ENCODE measurements around the gene ATP5MC2. TPM values are rescaled to one million over a fixed set of nuclear protein-coding genes. Genes with fewer than 3 reads are reported as not detected.
A peak's percentile ranks its signal among the peaks of the same experiment; 100 is the strongest.

Gene ATP5MC2
- total and polyA plus RNA-seq, 7 experiments from 2014 or later, result 237 to 659 (median 287) TPM

GRCh38 chr12:53625373-53625945 is 50.4 kb downstream of the ATP5MC2 start:
- CTCF ChIA-PET, result no interaction called here

GRCh38 chr12:53624956-53625355 is 50.9 kb downstream of the ATP5MC2 start:
- no peaks in the 10 kb centered on the region for H3K27me3 Mint-ChIP-seq
- Histone ChIP-seq H3K36me3 (ENCODE audit: control insufficient read depth in 2 of 3, insufficient read depth in 3 of 3, low read length in 3 of 3) (no peaks in the 10 kb centered on the region), H3K4me1 (ENCODE audit: control insufficient read depth in 2 of 2, insufficient read depth in 2 of 2, low read length in 2 of 2) (peaks cover 20 to 32% of the 10 kb centered on the region in 2 donors), H3K9me3 (ENCODE audit: control insufficient read depth in 2 of 3, low read length in 3 of 3) (no peaks in the 10 kb centered on the region), H3K27ac (ENCODE audit: low read depth, low read length) (peak overlapping the region; percentile 83), H3K27me3 (ENCODE audit: control insufficient read depth in 2 of 2, insufficient read depth in 2 of 2, low read length in 2 of 2) (no peaks in the 10 kb centered on the region), H3K4me3 (ENCODE audit: low read length) (peak overlapping the region; percentile 92)
- peak overlapping the region; percentile 97 to 100 (median 98) for H3K4me3 Mint-ChIP-seq
- no peaks in the 10 kb centered on the region for H3K9me3 Mint-ChIP-seq
- intact Hi-C loops (cut with micrococcal nuclease), result loop anchor here in 1 of 2 donors (5.0 kb wide), 1 partner anchor 122 kb away; no protein-coding TSS in a partner anchor
- ATAC-seq, result no peak
- no peak for DNase-seq
- ChIA-PET POLR2A (interaction anchor here (0.6 to 1.2 kb wide), 5 partner anchors 17 to 627 kb away, joined by 3 to 8 read pairs (median 3); partner anchors contain the start of gene TARBP2), CTCF (interaction anchor here (1.0 kb wide), 1 partner anchor 81 kb away, joined by 3 read pairs; no protein-coding TSS in a partner anchor)
- peaks cover 0 to 4% (median 0%) of the 10 kb centered on the region in 5 donors for H3K36me3 Mint-ChIP-seq
- peak overlapping the region; percentile 95 to 99 (median 97) for H3K27ac Mint-ChIP-seq
- peaks cover 30 to 61% (median 54%) of the 10 kb centered on the region in 7 donors for H3K4me1 Mint-ChIP-seq

More at GRCh38 chr12:53625373-53625945, 50.4 kb downstream of the ATP5MC2 start:
- Mint-ChIP-seq H3K4me1 (peaks cover 30 to 61% (median 54%) of the 10 kb centered on the region in 7 donors), H3K9me3 (no peaks in the 10 kb centered on the region), H3K4me3 (peak overlapping the region; percentile 97 to 100 (median 98)), H3K27me3 (no peaks in the 10 kb centered on the region), H3K27ac (peak overlapping the region; percentile 95 to 99 (median 97)), H3K36me3 (peaks cover 0 to 4% (median 0%) of the 10 kb centered on the region in 5 donors)
- Histone ChIP-seq H3K36me3 (ENCODE audit: control insufficient read depth in 2 of 3, insufficient read depth in 3 of 3, low read length in 3 of 3) (no peaks in the 10 kb centered on the region), H3K27ac (ENCODE audit: low read depth, low read length) (peak overlapping the region; percentile 83), H3K9me3 (ENCODE audit: control insufficient read depth in 2 of 3, low read length in 3 of 3) (no peaks in the 10 kb centered on the region), H3K4me3 (ENCODE audit: low read length) (peak overlapping the region; percentile 92), H3K27me3 (ENCODE audit: control insufficient read depth in 2 of 2, insufficient read depth in 2 of 2, low read length in 2 of 2) (no peaks in the 10 kb centered on the region), H3K4me1 (ENCODE audit: control insufficient read depth in 2 of 2, insufficient read depth in 2 of 2, low read length in 2 of 2) (peaks cover 20 to 32% of the 10 kb centered on the region in 2 donors)
- POLR2A ChIA-PET, result interaction anchor here (0.6 to 2.2 kb wide), 5 partner anchors 50 to 627 kb away, joined by 3 to 10 read pairs (median 6); partner anchors contain the start of genes ATP5MC2 and TARBP2
- DNase-seq (no peak), ATAC-seq (no peak)
- intact Hi-C loops (cut with micrococcal nuclease), result loop anchor here in 1 of 2 donors (5.0 kb wide), 1 partner anchor 122 kb away; no protein-coding TSS in a partner anchor

- Histone ChIP-seq H3K4me3 (ENCODE audit: low read length) (no peak overlapping the region), H3K27me3 (ENCODE audit: control insufficient read depth in 2 of 2, insufficient read depth in 2 of 2, low read length in 2 of 2) (no peaks in the 10 kb centered on the region), H3K36me3 (ENCODE audit: control insufficient read depth in 2 of 3, insufficient read depth in 3 of 3, low read length in 3 of 3) (no peaks in the 10 kb centered on the region), H3K4me1 (ENCODE audit: control insufficient read depth in 2 of 2, insufficient read depth in 2 of 2, low read length in 2 of 2) (peaks cover 20 to 32% of the 10 kb centered on the region in 2 donors), H3K27ac (ENCODE audit: low read depth, low read length) (no peak overlapping the region), H3K9me3 (ENCODE audit: control insufficient read depth in 2 of 3, low read length in 3 of 3) (no peaks in the 10 kb centered on the region)
- Mint-ChIP-seq H3K9me3 (no peaks in the 10 kb centered on the region), H3K27ac (peak overlapping the region in 8 of 9 donors; percentile 95 to 99 (median 97)), H3K27me3 (no peaks in the 10 kb centered on the region), H3K4me1 (peaks cover 31 to 61% (median 54%) of the 10 kb centered on the region in 7 donors), H3K36me3 (peaks cover 0 to 4% (median 0%) of the 10 kb centered on the region in 5 donors), H3K4me3 (peak overlapping the region; percentile 97 to 100 (median 98))
- ChIA-PET CTCF (interaction anchor here (1.0 kb wide), 1 partner anchor 81 kb away, joined by 3 read pairs; no protein-coding TSS in a partner anchor), POLR2A (interaction anchor here (0.7 to 1.2 kb wide), 3 partner anchors 16 to 60 kb away, joined by 3 to 4 read pairs (median 3); no protein-coding TSS in a partner anchor)
- intact Hi-C loops (cut with micrococcal nuclease), result no loop called here
- DNase-seq (no peak), ATAC-seq (no peak)
These were observed 51.4 kb downstream of the ATP5MC2 start for GRCh38 chr12:53624458-53624857.

GRCh38 chr12:53623548-53624385 is 52.1 kb downstream of the ATP5MC2 start:
- Histone ChIP-seq H3K27me3 (ENCODE audit: control insufficient read depth in 2 of 2, insufficient read depth in 2 of 2, low read length in 2 of 2) (no peaks in the 10 kb centered on the region), H3K4me3 (ENCODE audit: low read length) (peak overlapping the region; percentile 7), H3K27ac (ENCODE audit: low read depth, low read length) (peak overlapping the region; percentile 29), H3K4me1 (ENCODE audit: control insufficient read depth in 2 of 2, insufficient read depth in 2 of 2, low read length in 2 of 2) (peaks cover 20 to 33% of the 10 kb centered on the region in 2 donors), H3K36me3 (ENCODE audit: control insufficient read depth in 2 of 3, insufficient read depth in 3 of 3, low read length in 3 of 3) (no peaks in the 10 kb centered on the region), H3K9me3 (ENCODE audit: control insufficient read depth in 2 of 3, low read length in 3 of 3) (no peaks in the 10 kb centered on the region)
- Mint-ChIP-seq H3K4me1 (peaks cover 35 to 64% (median 55%) of the 10 kb centered on the region in 7 donors), H3K27ac (peak overlapping the region in 8 of 9 donors; percentile 29 to 99 (median 97)), H3K36me3 (peaks cover 0 to 4% (median 0%) of the 10 kb centered on the region in 5 donors), H3K9me3 (no peaks in the 10 kb centered on the region), H3K27me3 (no peaks in the 10 kb centered on the region), H3K4me3 (peak overlapping the region; percentile 48 to 100 (median 98))
- ATAC-seq, result no peak
- ChIA-PET POLR2A (interaction anchor here (0.7 to 2.0 kb wide), 8 partner anchors 14 to 122 kb away, joined by 3 to 6 read pairs (median 3); partner anchors contain the start of gene TARBP2), CTCF (interaction anchor here (0.6 to 1.1 kb wide), 4 partner anchors 80 to 257 kb away, joined by 3 to 4 read pairs (median 4); no protein-coding TSS in a partner anchor)
- intact Hi-C loops (cut with micrococcal nuclease), result no loop called here
- no peak for DNase-seq

- Histone ChIP-seq H3K9me3 (ENCODE audit: control insufficient read depth in 2 of 3, low read length in 3 of 3) (no peaks in the 10 kb centered on the region), H3K4me3 (ENCODE audit: low read length) (no peak overlapping the region), H3K36me3 (ENCODE audit: control insufficient read depth in 2 of 3, insufficient read depth in 3 of 3, low read length in 3 of 3) (no peaks in the 10 kb centered on the region), H3K4me1 (ENCODE audit: control insufficient read depth in 2 of 2, insufficient read depth in 2 of 2, low read length in 2 of 2) (peaks cover 20 to 36% of the 10 kb centered on the region in 2 donors), H3K27ac (ENCODE audit: low read depth, low read length) (no peak overlapping the region), H3K27me3 (ENCODE audit: control insufficient read depth in 2 of 2, insufficient read depth in 2 of 2, low read length in 2 of 2) (no peaks in the 10 kb centered on the region)
- ATAC-seq (no peak), DNase-seq (no peak)
- H3K27me3 Mint-ChIP-seq, result no peaks in the 10 kb centered on the region
- peaks cover 0 to 9% (median 6%) of the 10 kb centered on the region in 5 donors for H3K36me3 Mint-ChIP-seq
- H3K4me1 Mint-ChIP-seq, result peaks cover 43 to 75% (median 65%) of the 10 kb centered on the region in 7 donors
- intact Hi-C loops (cut with micrococcal nuclease), result no loop called here
- H3K9me3 Mint-ChIP-seq, result no peaks in the 10 kb centered on the region
- peak overlapping the region in 4 of 10 donors; percentile 13 to 99 (median 25) for H3K4me3 Mint-ChIP-seq
- POLR2A ChIA-PET, result interaction anchor here (0.9 to 2.0 kb wide), 6 partner anchors 13 to 296 kb away, joined by 3 to 6 read pairs (median 4); partner anchors contain the start of gene TARBP2
- CTCF ChIA-PET, result interaction anchor here (0.6 kb wide), 1 partner anchor 170 kb away, joined by 3 read pairs; no protein-coding TSS in a partner anchor
- peak overlapping the region in 5 of 9 donors; percentile 28 to 97 (median 50) for H3K27ac Mint-ChIP-seq
These were observed 53.2 kb downstream of the ATP5MC2 start for GRCh38 chr12:53622724-53623123.

GRCh38 chr12:53618275-53618674 is 57.6 kb downstream of the ATP5MC2 start:
- ChIA-PET CTCF (no interaction called here), POLR2A (interaction anchor here (1.1 kb wide), 1 partner anchor 14 kb away, joined by 6 read pairs; no protein-coding TSS in a partner anchor)
- H3K27me3 Mint-ChIP-seq, result no peaks in the 10 kb centered on the region
- Histone ChIP-seq H3K4me3 (ENCODE audit: low read length) (no peak overlapping the region), H3K4me1 (ENCODE audit: control insufficient read depth in 2 of 2, insufficient read depth in 2 of 2, low read length in 2 of 2) (peaks cover 0 to 9% of the 10 kb centered on the region in 2 donors), H3K36me3 (ENCODE audit: control insufficient read depth in 2 of 3, insufficient read depth in 3 of 3, low read length in 3 of 3) (peaks cover 0 to 13% (median 0%) of the 10 kb centered on the region in 3 experiments), H3K27ac (ENCODE audit: low read depth, low read length) (peak overlapping the region; percentile 44), H3K9me3 (ENCODE audit: control insufficient read depth in 2 of 3, low read length in 3 of 3) (no peaks in the 10 kb centered on the region), H3K27me3 (ENCODE audit: control insufficient read depth in 2 of 2, insufficient read depth in 2 of 2, low read length in 2 of 2) (no peaks in the 10 kb centered on the region)
- ATAC-seq, result no peak
- peak overlapping the region in 9 of 10 donors; percentile 66 to 86 (median 82) for H3K4me3 Mint-ChIP-seq
- no peaks in the 10 kb centered on the region for H3K9me3 Mint-ChIP-seq
- DNase-seq, result no peak
- intact Hi-C loops (cut with micrococcal nuclease), result loop anchor here in 1 of 2 donors (1.0 kb wide), 1 partner anchor 8 kb away; the partner anchor contains the start of gene ATF7
- H3K4me1 Mint-ChIP-seq, result peaks cover 18 to 57% (median 38%) of the 10 kb centered on the region in 7 donors
- H3K36me3 Mint-ChIP-seq, result peaks cover 0 to 15% (median 8%) of the 10 kb centered on the region in 5 donors
- peak overlapping the region; percentile 4 to 73 (median 56) for H3K27ac Mint-ChIP-seq
